WTC11 (cell line): ENCODE data around the gene ADAMTS12. TPM values are rescaled to one million over a fixed set of nuclear protein-coding genes. Genes with fewer than 3 reads are reported as not detected.
A peak's percentile ranks its signal among the peaks of the same experiment; 100 is the strongest.

ENCODE experiments used
- ATAC-seq: fragments of 200-7000 bp; cut with Tn5 transposase; 2 replicates; pipeline ENCODE4 v1.10.0; 2021; ENCODE audit warnings: mild to moderate bottlenecking, moderate library complexity
- CTCF ChIA-PET: fragments of 300-600 bp; sonication (Branson Sonifier 250); formaldehyde crosslinking; loops from one replicate; lab custom pipeline; 2021; ENCODE audit warnings: antibody characterized with exemption; lab: Charles Lee
- POLR2A ChIA-PET: fragments of 350-600 bp; sonication (Branson Sonifier 250); formaldehyde crosslinking; loops from one replicate; lab custom pipeline; 2021; ENCODE audit warnings: antibody characterized with exemption; lab: Charles Lee
- DNase-seq: peaks from one replicate; pipeline ENCODE4 v3.0.0; 2021; ENCODE audit warnings: low spot score
- H3K27ac Mint-ChIP-seq: 2 replicates; pipeline ENCODE4 v1.8.0; 2021; ENCODE audit warnings: mixed read lengths
- H3K27me3 Mint-ChIP-seq: 2 replicates; pipeline ENCODE4 v1.8.0; 2021; ENCODE audit warnings: low read depth, mild to moderate bottlenecking, moderate library complexity, mixed read lengths
- H3K36me3 Mint-ChIP-seq: 2 replicates; pipeline ENCODE4 v1.8.0; 2021; ENCODE audit warnings: mixed read lengths
- H3K4me1 Mint-ChIP-seq: 2 replicates; pipeline ENCODE4 v1.8.0; 2022; ENCODE audit warnings: mixed read lengths
- H3K4me3 Mint-ChIP-seq: 2 replicates; pipeline ENCODE4 v1.8.0; 2021; ENCODE audit warnings: mild to moderate bottlenecking, moderate library complexity, mixed read lengths
- H3K9me3 Mint-ChIP-seq: 2 replicates; pipeline ENCODE4 v1.8.0; 2021; ENCODE audit warnings: mixed read lengths
- ATF1 ChIP-seq: sonication (generic); formaldehyde crosslinking; IDR thresholded peaks from 2 replicates; pipeline ENCODE4 v1.8.1; 2023; ENCODE audit warnings: mild to moderate bottlenecking, moderate library complexity, missing genetic modification reagents
- CREB1 ChIP-seq: sonication (generic); formaldehyde crosslinking; IDR thresholded peaks from 2 replicates; pipeline ENCODE4 v1.8.0; 2023; ENCODE audit warnings: mild to moderate bottlenecking, missing genetic modification reagents
- ELF4 ChIP-seq: sonication (generic); formaldehyde crosslinking; IDR thresholded peaks from 2 replicates; pipeline ENCODE4 v1.8.1; 2022; ENCODE audit warnings: low read depth, mild to moderate bottlenecking, moderate library complexity, missing genetic modification reagents
- EMX1 ChIP-seq: fragments of 250-450 bp; sonication (Bioruptor Pico); IDR thresholded peaks from 2 replicates; pipeline ENCODE4 v1.8.0; 2021; ENCODE audit warnings: mild to moderate bottlenecking
- FOXK1 ChIP-seq: sonication (generic); formaldehyde crosslinking; IDR thresholded peaks from 2 replicates; pipeline ENCODE4 v1.8.0; 2022; ENCODE audit warnings: mild to moderate bottlenecking, moderate library complexity, missing genetic modification reagents
- FOXP1 ChIP-seq: sonication (generic); formaldehyde crosslinking; IDR thresholded peaks from 2 replicates; pipeline ENCODE4 v1.8.0; 2022; ENCODE audit warnings: missing genetic modification reagents, mild to moderate bottlenecking, moderate library complexity, borderline replicate concordance
- GTF2I ChIP-seq: fragments of 250-450 bp; sonication (Bioruptor Pico); conservative IDR thresholded peaks from 2 replicates; pipeline ENCODE4 v1.4.0; 2021; ENCODE audit warnings: mild to moderate bottlenecking
- JAZF1 ChIP-seq: fragments of 250-450 bp; sonication (Bioruptor Pico); IDR thresholded peaks from 2 replicates; pipeline ENCODE4 v1.9.0; 2021; ENCODE audit warnings: moderate library complexity, mild to moderate bottlenecking, inconsistent platforms
- PRRX2 ChIP-seq: fragments of 250-450 bp; sonication (Bioruptor Pico); IDR thresholded peaks from 2 replicates; pipeline ENCODE4 v1.8.0; 2021; ENCODE audit warnings: mild to moderate bottlenecking
- RELA ChIP-seq: sonication (generic); formaldehyde crosslinking; IDR thresholded peaks from 2 replicates; pipeline ENCODE4 v1.8.1; 2022; ENCODE audit warnings: missing genetic modification reagents, mild to moderate bottlenecking, borderline replicate concordance
- ZNF219 ChIP-seq: sonication (generic); formaldehyde crosslinking; IDR thresholded peaks from 2 replicates; pipeline ENCODE4 v1.8.0; 2023; ENCODE audit warnings: missing genetic modification reagents, mild to moderate bottlenecking, borderline replicate concordance
- ZNF232 ChIP-seq: sonication (generic); formaldehyde crosslinking; IDR thresholded peaks from 2 replicates; pipeline ENCODE4 v1.8.0; 2022; ENCODE audit warnings: mild to moderate bottlenecking, missing genetic modification reagents
- ZNF416 ChIP-seq: fragments of 250-450 bp; sonication (Bioruptor Pico); IDR thresholded peaks from 2 replicates; pipeline ENCODE4 v1.9.0; 2021; ENCODE audit warnings: mild to moderate bottlenecking, inconsistent platforms
- total RNA-seq: library from RNA; stranded (reverse); gene quantifications from 3 replicates; pipeline ENCODE4 v1.2.3, GENCODE V29; 2021
- TF ChIP-seq, protein P1 (sequence below): sonication (generic); formaldehyde crosslinking; conservative IDR thresholded peaks from 2 replicates; pipeline ENCODE4 v1.8.1; 2022; ENCODE audit warnings: mild to moderate bottlenecking, missing genetic modification reagents
- TF ChIP-seq, protein P2 (sequence below): sonication (generic); formaldehyde crosslinking; IDR thresholded peaks from 2 replicates; pipeline ENCODE4 v1.8.1; 2023; ENCODE audit warnings: mild to moderate bottlenecking, missing genetic modification reagents, borderline replicate concordance
- TF ChIP-seq, protein P3 (sequence below): fragments of 250-450 bp; sonication (Bioruptor Pico); IDR thresholded peaks from 2 replicates; pipeline ENCODE4 v1.9.0; 2021; ENCODE audit warnings: mild to moderate bottlenecking, borderline replicate concordance
- TF ChIP-seq, protein P4 (sequence below): sonication (generic); formaldehyde crosslinking; IDR thresholded peaks from 2 replicates; pipeline ENCODE4 v1.8.1; 2022; ENCODE audit warnings: mild to moderate bottlenecking, moderate library complexity, missing genetic modification reagents
- TF ChIP-seq, protein P5 (sequence below): sonication (generic); formaldehyde crosslinking; IDR thresholded peaks from 2 replicates; pipeline ENCODE4 v1.8.0; 2023; ENCODE audit warnings: missing genetic modification reagents
- TF ChIP-seq, protein P6 (sequence below): sonication (generic); formaldehyde crosslinking; IDR thresholded peaks from 2 replicates; pipeline ENCODE4 v1.8.0; 2022; ENCODE audit warnings: mild to moderate bottlenecking, missing genetic modification reagents
- TF ChIP-seq, protein P7 (sequence below): sonication (generic); formaldehyde crosslinking; IDR thresholded peaks from 2 replicates; pipeline ENCODE4 v1.8.0; 2022; ENCODE audit warnings: mild to moderate bottlenecking, missing genetic modification reagents

The ADAMTS12 gene
- total RNA-seq, 1 experiment from 2014 or later, result 13.5 TPM

DNA sequence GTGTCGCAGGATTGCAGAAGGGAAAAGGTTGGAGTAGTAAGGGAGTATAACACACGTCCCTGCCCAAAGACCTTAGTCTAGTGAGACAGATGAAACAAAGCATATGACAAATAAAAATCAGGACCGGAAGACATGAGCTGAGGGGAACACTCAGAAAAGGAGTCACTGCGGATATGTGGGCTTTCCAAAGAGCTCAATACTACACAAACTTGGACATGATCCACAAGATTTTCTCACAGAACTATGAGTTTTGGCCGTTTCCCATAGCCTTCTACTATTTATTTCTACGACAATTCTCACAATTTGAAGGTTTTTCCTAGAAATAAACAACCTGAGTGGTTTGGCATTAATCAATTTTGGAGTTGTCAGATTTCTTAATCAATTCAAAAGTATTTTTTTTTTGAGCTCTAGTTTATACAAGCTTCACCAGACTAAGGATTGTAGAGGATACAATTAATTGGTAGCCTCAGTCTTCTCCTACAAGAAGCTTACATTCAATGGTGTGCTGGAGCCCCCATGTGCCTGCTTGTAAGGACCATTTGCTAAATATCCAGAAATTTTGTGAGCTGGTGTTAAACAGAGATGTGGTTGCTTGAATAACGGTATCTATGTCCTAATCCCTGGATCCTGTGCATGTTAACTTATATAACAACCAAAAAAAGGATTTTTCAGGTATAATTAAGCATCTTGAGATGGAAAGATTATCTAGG is 91.4 kb downstream of the ADAMTS12 start (continued):
- TF ChIP-seq, protein P1, sequence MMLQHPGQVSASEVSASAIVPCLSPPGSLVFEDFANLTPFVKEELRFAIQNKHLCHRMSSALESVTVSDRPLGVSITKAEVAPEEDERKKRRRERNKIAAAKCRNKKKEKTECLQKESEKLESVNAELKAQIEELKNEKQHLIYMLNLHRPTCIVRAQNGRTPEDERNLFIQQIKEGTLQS (CRISPR knock-in tag), result no peak
- TF ChIP-seq ATF1 (CRISPR knock-in tag) (no peak), ELF4 (CRISPR knock-in tag) (no peak), RELA (CRISPR knock-in tag) (no peak), GTF2I (CRISPR knock-in tag) (no peak), ZNF219 (CRISPR knock-in tag) (no peak)
- TF ChIP-seq, protein P2, sequence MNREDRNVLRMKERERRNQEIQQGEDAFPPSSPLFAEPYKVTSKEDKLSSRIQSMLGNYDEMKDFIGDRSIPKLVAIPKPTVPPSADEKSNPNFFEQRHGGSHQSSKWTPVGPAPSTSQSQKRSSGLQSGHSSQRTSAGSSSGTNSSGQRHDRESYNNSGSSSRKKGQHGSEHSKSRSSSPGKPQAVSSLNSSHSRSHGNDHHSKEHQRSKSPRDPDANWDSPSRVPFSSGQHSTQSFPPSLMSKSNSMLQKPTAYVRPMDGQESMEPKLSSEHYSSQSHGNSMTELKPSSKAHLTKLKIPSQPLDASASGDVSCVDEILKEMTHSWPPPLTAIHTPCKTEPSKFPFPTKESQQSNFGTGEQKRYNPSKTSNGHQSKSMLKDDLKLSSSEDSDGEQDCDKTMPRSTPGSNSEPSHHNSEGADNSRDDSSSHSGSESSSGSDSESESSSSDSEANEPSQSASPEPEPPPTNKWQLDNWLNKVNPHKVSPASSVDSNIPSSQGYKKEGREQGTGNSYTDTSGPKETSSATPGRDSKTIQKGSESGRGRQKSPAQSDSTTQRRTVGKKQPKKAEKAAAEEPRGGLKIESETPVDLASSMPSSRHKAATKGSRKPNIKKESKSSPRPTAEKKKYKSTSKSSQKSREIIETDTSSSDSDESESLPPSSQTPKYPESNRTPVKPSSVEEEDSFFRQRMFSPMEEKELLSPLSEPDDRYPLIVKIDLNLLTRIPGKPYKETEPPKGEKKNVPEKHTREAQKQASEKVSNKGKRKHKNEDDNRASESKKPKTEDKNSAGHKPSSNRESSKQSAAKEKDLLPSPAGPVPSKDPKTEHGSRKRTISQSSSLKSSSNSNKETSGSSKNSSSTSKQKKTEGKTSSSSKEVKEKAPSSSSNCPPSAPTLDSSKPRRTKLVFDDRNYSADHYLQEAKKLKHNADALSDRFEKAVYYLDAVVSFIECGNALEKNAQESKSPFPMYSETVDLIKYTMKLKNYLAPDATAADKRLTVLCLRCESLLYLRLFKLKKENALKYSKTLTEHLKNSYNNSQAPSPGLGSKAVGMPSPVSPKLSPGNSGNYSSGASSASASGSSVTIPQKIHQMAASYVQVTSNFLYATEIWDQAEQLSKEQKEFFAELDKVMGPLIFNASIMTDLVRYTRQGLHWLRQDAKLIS (CRISPR knock-in tag), result no peak
- TF ChIP-seq, protein P3, sequence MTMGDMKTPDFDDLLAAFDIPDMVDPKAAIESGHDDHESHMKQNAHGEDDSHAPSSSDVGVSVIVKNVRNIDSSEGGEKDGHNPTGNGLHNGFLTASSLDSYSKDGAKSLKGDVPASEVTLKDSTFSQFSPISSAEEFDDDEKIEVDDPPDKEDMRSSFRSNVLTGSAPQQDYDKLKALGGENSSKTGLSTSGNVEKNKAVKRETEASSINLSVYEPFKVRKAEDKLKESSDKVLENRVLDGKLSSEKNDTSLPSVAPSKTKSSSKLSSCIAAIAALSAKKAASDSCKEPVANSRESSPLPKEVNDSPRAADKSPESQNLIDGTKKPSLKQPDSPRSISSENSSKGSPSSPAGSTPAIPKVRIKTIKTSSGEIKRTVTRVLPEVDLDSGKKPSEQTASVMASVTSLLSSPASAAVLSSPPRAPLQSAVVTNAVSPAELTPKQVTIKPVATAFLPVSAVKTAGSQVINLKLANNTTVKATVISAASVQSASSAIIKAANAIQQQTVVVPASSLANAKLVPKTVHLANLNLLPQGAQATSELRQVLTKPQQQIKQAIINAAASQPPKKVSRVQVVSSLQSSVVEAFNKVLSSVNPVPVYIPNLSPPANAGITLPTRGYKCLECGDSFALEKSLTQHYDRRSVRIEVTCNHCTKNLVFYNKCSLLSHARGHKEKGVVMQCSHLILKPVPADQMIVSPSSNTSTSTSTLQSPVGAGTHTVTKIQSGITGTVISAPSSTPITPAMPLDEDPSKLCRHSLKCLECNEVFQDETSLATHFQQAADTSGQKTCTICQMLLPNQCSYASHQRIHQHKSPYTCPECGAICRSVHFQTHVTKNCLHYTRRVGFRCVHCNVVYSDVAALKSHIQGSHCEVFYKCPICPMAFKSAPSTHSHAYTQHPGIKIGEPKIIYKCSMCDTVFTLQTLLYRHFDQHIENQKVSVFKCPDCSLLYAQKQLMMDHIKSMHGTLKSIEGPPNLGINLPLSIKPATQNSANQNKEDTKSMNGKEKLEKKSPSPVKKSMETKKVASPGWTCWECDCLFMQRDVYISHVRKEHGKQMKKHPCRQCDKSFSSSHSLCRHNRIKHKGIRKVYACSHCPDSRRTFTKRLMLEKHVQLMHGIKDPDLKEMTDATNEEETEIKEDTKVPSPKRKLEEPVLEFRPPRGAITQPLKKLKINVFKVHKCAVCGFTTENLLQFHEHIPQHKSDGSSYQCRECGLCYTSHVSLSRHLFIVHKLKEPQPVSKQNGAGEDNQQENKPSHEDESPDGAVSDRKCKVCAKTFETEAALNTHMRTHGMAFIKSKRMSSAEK (CRISPR knock-in tag), result no peak
- TF ChIP-seq, all 79 proteins: peak for 0

DNA sequence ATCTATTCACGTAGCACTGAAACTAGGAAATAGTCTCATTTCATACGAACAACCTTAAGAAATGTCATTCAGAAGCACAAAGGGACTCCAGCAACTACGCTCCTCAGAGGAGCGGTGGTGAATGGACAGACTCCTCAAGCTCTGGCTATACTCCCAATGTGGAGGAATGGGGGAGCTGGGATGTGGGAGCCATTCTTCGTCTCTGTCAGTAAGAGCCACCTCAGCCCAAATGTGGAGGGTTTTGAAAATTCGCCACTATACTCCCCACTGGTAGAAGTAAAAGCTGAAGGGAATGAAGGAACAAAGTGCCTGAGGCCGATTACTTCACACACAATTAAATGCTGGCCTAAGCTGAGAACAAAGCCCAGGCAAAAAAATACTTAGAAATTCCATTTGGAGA is 96.3 kb downstream of the ADAMTS12 start:
- H3K36me3 Mint-ChIP-seq, result no peaks in the 10 kb centered on the region
- CTCF ChIA-PET, result no interaction called here
- POLR2A ChIA-PET, result no interaction called here
- peak; percentile 63 for ATAC-seq
- H3K27me3 Mint-ChIP-seq, result no peaks in the 10 kb centered on the region
- no peak for DNase-seq
- H3K27ac Mint-ChIP-seq, result no peak overlapping the region
- no peak overlapping the region for H3K4me3 Mint-ChIP-seq
- peaks cover 17% of the 10 kb centered on the region for H3K4me1 Mint-ChIP-seq
- no peaks in the 10 kb centered on the region for H3K9me3 Mint-ChIP-seq
- TF ChIP-seq, protein P4, sequence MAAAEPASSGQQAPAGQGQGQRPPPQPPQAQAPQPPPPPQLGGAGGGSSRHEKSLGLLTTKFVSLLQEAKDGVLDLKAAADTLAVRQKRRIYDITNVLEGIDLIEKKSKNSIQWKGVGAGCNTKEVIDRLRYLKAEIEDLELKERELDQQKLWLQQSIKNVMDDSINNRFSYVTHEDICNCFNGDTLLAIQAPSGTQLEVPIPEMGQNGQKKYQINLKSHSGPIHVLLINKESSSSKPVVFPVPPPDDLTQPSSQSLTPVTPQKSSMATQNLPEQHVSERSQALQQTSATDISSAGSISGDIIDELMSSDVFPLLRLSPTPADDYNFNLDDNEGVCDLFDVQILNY (CRISPR knock-in tag), result no peak
- no peak for TF ChIP-seq CREB1
- no peak for TF ChIP-seq FOXK1 (CRISPR knock-in tag)
- TF ChIP-seq, protein P5, sequence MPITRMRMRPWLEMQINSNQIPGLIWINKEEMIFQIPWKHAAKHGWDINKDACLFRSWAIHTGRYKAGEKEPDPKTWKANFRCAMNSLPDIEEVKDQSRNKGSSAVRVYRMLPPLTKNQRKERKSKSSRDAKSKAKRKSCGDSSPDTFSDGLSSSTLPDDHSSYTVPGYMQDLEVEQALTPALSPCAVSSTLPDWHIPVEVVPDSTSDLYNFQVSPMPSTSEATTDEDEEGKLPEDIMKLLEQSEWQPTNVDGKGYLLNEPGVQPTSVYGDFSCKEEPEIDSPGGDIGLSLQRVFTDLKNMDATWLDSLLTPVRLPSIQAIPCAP (CRISPR knock-in tag), result no peak
- TF ChIP-seq EMX1 (CRISPR knock-in tag), result no peak
- no peak for TF ChIP-seq PRRX2
- TF ChIP-seq ZNF232, result no peak
- TF ChIP-seq, protein P6, sequence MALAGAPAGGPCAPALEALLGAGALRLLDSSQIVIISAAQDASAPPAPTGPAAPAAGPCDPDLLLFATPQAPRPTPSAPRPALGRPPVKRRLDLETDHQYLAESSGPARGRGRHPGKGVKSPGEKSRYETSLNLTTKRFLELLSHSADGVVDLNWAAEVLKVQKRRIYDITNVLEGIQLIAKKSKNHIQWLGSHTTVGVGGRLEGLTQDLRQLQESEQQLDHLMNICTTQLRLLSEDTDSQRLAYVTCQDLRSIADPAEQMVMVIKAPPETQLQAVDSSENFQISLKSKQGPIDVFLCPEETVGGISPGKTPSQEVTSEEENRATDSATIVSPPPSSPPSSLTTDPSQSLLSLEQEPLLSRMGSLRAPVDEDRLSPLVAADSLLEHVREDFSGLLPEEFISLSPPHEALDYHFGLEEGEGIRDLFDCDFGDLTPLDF (CRISPR knock-in tag), result no peak
- TF ChIP-seq ZNF416 (CRISPR knock-in tag), result no peak
- TF ChIP-seq FOXP1 (CRISPR knock-in tag), result no peak
- TF ChIP-seq JAZF1 (CRISPR knock-in tag), result no peak
- TF ChIP-seq, protein P2 (CRISPR knock-in tag), result no peak
- TF ChIP-seq, protein P7, sequence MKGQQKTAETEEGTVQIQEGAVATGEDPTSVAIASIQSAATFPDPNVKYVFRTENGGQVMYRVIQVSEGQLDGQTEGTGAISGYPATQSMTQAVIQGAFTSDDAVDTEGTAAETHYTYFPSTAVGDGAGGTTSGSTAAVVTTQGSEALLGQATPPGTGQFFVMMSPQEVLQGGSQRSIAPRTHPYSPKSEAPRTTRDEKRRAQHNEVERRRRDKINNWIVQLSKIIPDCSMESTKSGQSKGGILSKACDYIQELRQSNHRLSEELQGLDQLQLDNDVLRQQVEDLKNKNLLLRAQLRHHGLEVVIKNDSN, result no peak
